GM19043 (cell line): ENCODE measurements around the gene SH3BP2.

Experiments used
- ATAC-seq: cut with Tn5 transposase; IDR thresholded peaks from one replicate; pipeline ENCODE4 v1.9.1; 2021; ENCODE audit warnings: low read depth; ENCODE audit not compliant: unreplicated experiment

SH3BP2 gene

DNA sequence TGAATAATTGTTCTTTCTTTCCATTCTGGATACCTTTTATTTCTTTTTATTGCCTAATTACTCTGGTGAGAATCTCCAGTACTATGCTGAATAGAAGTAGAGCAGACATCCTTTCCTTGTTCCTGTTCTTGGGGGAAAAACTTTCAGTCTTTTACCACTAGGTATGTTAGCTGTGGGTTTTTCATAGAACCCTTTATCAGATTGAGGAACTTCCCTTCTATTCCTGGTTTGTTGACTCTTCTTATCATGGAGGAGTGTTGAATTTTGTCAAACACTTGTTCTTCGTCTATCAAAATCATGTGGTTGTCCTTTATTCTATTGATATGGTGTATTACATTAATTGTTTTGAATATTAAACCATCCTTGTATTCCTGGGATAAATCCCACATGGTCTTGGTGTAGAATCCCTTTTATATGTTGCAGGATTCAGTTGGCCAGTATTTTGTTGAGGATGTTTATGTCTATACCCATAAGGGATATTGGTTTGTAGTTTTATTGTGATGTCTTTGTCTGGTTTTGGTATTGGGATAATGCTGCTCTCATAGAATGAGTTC lies 23.6 kb downstream of the SH3BP2 start:
- no peak for ATAC-seq

DNA sequence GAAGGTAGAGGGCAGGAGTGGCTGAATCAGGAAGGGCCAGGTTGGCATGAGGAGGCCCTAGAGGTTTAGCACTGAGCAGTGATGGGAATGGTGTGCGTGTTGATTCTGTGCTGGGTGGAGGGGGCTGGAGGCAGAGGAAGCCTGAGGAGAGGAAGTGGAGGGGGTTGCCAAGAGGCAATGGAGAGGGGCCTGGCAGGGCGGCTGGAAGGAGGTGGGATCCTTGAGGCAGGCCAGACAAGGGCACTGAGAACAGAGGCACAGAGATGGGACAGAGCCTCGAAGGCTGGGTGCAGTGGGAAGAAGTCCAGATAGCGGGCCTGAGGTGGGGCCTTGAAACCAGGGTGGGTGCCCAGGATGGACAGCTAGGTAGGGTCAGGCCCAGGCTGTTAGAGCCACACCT lies 24.3 kb downstream of the SH3BP2 start:
- ATAC-seq: no peak

DNA sequence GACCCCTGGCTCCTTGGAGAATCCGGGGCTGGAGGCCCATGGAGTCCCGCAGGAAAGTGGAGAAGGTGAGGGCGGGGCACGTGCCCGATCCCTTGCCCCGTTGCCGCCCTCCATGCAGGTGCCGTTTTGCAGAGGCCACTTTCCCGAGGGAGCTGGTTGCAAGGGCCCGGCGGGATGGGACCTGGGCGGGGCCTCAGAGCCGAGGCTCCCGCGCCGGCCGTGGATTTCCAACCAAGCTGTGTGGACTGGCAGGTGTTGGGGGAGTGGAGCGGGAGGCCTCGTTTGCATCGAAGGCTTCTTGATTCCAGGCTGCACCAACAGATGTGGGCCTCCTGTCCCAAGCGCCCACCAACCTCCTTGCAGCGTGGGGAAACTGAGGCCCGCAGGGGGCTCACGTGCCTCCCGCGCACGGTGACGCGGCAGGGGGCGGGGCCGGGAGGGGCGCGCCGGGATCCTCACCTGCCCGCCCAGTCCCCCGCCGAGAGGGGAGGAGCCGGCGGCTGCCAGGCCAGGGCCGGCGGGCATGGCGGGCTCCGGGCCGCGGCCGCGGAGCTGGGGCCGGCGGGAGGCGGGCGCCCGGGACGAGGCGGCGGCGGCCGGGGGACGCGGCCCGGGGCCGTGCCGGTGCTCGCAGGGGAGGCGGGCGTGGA lies 24.9 kb downstream of the SH3BP2 start:
- no peak for ATAC-seq

DNA sequence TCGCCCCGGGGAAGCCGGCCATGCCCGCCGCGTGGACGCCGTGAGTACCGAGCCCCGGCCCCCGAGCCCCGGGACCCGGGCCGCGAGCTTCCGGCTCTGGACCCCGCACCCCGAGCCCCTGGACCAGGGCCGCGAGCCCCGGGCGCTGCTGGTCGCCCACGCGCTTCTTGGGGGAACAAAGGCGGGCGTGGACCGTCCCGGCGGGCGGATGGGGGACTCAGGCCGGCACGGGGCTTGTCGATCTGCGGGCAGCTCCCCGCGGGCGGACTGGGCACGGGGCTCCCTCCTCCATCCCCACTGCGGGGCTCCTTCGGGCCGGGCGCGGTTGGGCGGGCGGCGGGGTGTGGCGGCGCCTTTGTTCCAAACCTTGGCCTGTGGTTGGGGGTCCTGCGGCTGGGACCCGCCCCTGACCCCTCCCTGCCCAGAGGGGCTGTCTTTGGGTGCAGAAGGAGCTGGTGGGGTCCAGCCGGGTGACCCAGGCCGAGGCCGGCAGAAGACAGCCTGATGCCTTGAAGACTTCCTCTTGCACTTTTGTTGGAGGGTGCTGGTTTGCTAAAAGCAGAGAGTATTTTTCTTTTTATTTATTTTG lies 25.6 kb downstream of the SH3BP2 start:
- ATAC-seq: no peak

DNA sequence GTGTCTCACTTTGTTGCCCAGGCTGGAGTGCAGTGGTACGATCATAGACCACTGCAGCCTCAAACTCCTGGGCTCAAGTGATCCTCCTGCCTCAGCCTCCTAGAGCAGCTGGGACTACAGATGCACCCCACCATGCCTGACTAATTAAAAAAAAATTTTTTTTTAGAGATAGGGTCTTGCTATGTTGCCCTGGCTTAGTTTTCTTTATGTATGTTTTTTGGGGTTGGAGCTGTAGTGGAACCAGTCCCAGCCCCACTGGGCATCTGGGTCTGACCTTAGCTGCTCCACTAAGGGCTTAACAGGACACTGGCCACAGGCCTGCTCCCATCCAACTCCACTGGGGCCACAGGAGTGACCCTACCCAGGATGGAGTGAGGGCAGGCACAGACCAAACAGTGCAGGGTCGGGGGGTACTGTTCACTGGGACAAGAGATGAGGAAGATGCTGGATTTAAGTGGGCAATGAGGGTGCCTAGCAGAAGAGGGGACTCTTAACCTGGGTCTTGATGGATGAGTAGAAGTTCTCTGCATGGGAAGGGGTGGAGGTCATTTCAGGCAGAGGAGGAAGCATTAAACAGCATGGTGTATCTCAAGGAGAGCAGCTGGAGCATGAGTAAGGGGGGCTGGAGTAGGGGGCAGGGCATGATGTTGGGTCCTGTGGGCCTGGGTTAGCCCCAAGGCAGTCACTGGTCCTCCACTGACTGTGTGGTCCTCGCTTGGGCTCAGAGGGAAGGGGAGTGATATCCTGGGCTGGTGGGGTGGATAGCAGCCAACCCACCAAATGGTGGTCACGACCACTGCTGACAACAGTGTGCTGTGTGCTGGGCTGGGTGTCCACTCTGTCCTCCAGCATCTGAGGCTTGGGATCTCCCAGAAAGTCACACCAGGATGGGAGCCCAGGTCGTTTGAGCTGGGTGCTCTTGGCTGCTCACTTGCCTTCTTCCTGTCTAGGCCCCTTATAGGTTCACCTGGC lies 26.6 kb downstream of the SH3BP2 start:
- ATAC-seq: no peak

DNA sequence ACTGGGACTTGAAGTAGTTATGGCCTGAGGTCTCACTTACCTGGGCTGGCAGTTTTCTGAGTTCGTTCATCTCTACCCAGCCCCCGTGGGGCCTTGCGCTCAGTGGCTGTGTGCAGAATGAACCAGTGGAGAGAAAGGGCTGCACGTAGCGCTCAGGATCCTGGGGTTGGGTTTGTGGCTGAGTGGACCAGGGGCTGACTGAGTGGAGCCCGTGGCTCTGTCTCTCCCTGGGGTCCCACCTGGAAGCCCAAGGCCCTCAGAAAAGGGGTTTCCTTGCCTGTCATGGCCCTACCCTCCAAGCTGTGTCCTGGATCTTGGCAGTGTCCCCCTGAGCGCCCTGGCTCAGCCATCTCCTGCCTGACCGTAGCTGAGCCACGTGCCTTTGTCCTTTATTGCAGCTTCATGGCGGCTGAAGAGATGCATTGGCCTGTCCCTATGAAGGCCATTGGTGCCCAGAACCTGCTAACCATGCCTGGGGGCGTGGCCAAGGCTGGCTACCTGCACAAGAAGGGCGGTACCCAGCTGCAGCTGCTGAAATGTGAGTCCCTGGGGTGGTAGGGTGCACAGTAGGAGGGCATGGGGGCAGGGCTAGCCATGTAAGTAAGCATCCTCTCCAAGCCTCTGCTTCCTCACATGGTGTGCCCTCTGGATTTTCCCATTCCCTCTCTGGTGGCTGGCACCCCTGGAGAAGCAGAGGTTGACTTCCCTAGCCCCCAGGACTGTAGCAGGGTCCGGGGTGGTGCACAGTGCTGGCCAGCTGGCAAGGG lies 27.5 kb downstream of the SH3BP2 start:
- ATAC-seq: no peak

DNA sequence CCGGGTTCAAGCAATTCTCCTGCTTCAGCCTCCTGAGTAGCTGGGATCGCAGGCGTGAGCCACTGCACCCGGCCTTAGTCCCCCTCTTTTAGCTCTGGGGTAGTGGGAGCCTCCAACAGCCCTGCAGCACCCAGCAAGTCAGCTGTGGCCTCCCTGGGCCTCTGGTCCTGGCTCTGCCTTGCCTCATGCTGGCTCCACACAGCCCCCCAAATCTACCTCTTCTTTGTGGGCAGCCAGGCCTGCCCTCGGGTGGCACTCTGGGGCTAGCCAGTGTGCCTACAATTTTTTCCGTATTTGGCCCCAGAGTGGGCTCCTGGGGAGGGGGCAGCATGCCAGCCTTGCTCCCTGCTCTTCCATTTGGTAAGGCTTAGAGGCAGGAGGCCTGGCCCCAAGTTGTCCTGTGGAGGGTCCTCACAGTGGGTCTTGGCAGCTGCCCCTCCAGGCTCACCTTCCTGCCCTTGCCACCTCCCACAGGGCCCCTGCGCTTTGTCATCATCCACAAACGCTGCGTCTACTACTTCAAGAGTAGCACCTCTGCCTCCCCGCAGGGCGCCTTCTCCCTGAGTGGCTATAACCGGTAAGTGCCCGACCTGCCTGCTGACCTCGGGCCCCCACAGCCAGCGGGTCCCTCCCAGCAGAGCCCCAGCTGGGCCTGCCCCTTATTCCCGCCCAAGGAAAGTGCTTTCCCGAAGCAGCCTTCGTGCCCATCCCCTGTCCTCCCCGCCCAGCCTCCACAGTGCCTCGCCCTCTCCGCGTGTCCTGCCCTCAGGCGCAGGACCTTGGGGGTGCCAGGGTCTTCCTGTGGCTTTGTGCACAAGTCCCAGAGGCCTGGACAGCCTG lies 29.8 kb downstream of the SH3BP2 start:
- ATAC-seq: no peak

DNA sequence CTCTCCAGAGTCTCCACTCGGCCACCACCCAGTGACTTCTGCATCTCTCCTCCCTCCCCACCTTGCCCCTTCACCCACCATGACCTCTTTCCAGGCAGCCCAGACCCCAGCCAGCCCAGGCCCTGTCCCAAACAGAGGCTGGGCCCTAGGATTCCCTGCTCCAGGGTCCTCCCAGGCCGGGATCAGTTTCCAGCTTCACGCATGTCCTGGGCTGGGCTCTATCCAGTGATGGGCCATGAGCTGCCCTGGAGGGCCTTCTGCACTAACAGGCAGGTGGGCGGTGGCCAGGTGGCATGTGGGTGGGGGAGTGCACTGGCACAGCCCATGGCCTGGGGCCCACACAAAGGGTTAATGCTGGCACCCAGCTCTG lies 30.4 kb downstream of the SH3BP2 start:
- no peak for ATAC-seq

DNA sequence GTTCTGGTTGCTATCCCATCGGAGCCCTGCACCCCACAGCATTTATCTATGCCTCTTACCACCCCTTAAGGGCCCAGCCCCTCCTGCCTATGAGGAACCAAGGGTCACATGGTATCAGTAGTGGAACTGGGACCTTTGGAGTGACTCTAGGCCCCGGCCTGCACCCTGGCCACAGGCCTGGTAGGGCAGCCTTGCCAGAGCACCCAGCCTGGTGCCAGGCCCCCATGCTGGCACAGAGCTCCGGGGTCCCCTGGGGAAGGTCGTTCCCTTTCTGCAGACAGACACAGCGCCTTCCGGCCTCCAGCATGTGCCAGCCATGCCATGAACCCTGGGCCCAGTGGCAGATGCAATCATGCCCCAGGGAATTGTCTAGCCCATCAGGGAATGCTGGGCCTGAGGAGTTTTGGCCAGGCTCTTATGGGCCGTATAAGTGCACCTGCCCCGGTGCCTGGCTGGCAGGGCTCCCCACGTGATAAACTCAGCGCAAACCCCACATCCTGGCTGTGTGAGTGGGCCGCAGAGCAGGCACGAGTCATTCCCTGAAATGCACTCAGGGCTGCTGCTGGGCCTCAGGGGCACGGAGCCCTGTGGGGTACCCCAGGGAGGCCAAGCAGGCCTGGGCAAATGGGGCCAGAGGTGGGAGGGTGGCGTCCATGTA lies 30.9 kb downstream of the SH3BP2 start:
- no peak for ATAC-seq

DNA sequence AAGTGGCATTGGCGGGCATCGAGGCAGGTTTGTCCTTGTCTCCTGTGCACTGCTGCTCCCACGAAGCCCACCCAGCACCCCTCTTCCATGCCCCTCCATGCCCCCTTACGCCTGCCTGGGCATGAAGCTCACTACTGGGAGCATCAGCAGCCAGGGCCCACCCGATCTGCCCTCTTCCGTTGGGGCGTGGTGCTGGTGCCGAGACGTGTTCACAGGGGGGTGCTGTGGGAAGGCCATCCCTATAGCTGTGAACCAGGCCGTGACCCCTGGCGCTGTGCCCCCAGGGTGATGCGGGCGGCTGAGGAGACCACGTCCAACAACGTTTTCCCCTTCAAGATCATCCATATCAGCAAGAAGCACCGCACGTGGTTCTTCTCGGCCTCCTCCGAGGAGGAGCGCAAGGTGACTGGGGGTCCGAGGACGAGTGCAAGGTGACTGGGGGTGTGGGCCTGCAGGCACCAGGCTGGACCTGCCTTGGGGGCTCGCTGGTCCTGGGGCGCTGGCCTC lies 31.5 kb downstream of the SH3BP2 start:
- ATAC-seq: no peak

DNA sequence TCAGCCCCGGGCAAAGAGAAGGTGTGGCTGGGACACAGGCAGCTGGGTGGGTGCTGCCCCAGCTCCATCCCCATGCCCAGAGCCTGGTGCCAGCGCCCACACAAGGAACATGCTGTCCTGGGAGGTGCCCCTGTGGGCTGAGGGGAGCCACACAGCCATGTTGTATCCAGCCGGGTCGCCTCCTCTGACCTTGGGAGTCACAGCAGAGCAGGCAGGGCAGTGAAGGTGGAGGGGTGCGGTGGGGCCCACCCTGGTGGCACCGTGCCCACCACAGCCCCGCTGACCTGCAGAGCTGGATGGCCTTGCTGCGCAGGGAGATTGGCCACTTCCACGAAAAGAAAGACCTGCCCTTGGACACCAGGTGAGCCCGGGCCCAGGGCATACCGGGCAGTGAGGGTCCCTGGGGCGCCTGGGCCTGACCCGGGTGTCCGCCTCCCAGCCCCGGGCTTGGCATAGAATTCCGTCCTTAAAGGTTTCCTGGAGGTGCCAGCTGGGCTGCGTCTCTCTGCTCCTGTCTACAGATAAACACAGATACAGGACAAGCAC lies 32.0 kb downstream of the SH3BP2 start:
- ATAC-seq: no peak

DNA sequence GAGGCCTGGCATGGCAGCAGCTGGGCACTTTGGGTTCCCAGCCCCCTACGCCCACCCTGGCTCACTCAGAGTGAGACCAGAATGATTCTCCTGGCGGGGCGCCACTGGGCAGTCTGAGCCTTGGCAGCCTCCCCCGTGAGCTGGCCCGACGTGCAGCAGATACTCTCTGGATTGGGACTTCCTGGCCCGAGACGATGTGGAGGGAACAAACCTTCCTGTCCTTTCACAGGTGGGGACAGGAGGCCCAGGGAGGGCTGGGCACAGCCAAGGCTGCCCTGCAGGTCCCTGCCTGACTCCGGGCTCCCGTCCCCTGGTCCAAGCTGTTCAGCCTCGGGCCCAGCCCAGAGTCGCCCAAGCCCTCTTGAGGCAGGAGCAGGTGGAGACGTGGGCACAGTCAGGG lies 32.9 kb downstream of the SH3BP2 start:
- ATAC-seq: no peak

DNA sequence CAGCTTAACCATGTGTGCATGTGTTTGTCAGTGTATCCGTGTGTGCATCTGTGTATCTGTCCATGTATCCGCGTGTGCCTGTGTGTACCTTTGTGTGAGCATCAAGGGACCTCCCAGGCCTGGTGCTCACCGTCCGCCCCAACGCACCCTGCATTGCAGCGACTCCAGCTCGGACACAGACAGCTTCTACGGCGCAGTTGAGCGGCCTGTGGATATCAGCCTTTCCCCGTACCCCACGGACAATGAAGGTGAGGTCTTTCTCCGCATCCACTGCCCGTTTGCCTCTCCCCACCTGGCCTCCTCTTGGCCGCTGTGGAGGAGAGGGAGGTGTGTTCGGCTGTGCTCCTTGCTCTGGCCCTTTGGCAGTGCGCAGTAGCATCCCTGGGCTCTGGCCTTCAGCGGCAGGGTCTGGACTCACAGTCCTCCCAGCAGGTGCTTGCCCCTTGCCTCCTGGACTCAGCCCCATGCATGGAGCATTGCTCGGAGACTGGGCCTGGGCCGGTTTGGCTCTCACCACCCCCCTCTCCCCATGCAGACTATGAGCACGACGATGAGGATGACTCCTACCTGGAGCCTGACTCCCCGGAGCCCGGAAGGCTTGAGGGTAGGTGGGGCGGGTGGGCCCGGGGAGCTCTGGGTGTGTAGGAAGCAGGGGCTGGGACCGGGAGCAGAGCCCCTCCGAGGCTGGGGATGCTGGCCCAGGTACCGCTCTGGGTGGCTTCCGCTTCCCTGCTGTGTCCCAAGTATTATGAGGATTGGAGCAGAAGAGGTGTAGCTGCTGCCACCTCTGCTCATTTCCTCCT lies 34.4 kb downstream of the SH3BP2 start:
- no peak for ATAC-seq

DNA sequence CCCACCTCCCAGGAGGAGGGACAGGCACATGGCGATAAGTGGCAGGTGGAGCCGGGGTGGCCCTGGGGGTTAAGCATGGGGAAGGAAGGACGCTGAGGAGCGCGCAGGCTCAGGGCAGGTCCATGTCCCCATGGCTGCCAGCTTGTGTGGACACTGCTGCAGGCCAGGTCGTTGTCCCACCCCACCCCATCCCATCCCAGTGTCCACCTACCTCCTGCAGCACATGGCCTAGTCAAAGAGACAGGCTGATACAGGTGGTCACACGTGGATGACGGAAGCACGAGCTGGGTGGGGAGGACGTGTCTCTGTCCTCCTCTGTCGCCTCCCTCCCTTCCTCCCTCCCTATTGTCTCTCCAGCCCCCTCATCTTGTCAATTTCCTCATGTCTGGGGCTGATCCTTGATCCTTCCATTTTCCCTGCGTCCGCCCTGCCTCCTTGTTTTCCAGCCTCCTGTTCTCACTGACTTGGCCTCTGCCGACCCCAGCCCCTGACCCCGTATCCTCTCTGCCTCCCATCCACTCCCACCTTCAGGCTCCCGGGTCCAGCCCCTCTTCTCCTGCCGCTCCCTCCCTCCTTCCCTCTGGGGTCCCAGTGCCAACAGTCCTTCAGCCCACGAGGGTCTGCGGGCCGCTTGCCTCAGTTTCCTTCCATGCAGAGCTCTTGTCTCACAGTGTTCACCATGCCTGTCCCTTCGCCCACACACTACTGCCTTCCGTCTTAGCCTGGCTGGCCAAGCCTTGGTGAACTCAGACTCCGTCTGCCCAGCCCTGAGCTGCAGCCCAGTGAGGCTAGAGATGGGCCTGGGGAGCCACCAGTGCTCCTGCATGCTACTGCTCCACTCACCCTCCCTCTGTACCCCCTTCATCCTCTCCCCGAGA lies 35.2 kb downstream of the SH3BP2 start:
- ATAC-seq: no peak

DNA sequence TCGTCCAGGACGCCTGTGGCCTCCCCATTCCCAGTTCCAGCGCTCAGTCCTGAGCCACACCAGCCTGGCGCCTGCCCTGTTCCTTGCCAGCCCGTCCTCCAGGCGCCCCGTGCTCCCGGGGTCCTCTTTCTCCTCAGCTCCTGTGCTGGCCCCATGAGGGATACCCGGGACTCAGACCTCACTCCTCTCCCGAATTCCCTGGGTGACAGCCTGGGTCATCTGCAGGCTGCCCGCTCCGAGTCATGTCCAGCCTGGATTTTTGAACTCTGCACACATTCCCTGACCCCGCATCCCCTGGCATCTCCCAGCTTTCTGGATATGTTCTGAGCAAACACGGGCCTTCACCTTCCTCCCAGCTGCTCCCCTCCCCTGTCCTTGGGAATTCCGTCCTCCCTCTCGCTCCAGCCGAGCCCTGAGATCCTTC lies 35.9 kb downstream of the SH3BP2 start:
- no peak for ATAC-seq

DNA sequence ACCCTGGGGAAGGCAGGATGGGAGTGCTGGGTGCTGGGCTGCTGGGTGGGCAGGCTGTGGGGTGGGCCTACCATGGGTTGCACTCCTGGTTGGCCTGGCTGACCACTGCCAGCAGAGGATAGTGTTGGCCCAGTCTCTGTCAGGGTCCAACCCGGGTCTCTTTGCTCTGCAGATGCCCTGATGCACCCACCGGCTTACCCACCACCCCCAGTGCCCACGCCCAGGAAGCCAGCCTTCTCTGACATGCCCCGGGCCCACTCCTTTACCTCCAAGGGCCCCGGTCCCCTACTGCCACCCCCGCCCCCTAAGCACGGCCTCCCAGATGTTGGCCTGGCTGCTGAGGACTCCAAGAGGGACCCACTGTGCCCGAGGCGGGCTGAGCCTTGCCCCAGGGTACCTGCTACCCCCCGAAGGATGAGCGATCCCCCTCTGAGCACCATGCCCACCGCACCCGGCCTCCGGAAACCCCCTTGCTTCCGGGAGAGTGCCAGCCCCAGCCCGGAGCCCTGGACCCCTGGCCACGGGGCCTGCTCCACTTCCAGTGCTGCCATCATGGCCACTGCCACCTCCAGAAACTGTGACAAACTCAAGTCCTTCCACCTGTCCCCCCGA lies 36.5 kb downstream of the SH3BP2 start:
- ATAC-seq: no peak
